ENCODE measurements around the gene SLC2A4RG.
"Not testable (repeated sequence)": the region's sequence is repeated elsewhere in the genome, so short reads cannot be mapped to it uniquely, and the experiment has no call there.

The SLC2A4RG gene

GRCh38 chr20:63722967-63723622, 16.5 kb upstream of the SLC2A4RG start:
- not testable (repeated sequence) for H3K9me3 ChIP-seq (ENCODE audit: control insufficient read depth, low read length); H3K27me3 ChIP-seq (ENCODE audit: control insufficient read depth, insufficient read depth, low read length, poor library complexity, severe bottlenecking); H3K4me3 ChIP-seq (ENCODE audit: insufficient read depth, low read depth, low read length); H3K36me3 ChIP-seq (ENCODE audit: control insufficient read depth, insufficient read depth, low read length); H3K27ac ChIP-seq (ENCODE audit: insufficient read depth, low read depth, low read length, poor library complexity, severe bottlenecking); H3K4me1 ChIP-seq (ENCODE audit: control insufficient read depth, insufficient read depth, low read length)
- WGBS, 2 experiments: 90 to 91% methylated on average over 2 of the region's 2 CpGs

DNA sequence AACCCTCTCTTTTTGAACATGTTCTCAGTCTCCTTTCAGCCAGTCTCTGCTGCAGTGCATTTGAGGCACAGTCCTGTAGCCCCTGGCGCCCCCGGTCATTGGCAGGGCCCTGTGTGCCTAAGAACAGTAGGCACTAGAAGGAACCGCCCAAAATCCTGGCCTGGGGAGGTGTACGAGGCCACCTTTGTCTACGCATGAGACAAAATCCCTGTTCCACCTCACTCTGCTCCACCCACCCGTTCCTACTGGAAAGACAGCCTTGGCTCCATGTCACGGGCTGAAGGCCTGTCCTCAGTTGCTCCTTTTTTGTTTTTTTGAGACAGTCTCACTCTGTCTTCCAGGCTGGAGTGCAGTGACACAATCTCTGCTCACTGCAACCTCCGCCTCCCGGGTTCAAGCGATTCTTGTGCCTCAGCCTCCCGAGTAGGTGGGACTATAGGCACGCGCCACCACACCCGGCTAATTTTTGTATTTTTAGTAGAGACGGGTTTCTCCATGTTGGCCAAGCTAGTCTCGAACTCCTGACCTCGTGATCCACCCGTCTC, 9.3 kb upstream of the SLC2A4RG start:
- H3K9me3 ChIP-seq (ENCODE audit: control insufficient read depth, low read length); H3K27ac ChIP-seq (ENCODE audit: insufficient read depth, low read depth, low read length, poor library complexity, severe bottlenecking); H3K36me3 ChIP-seq (ENCODE audit: control insufficient read depth, insufficient read depth, low read length); H3K4me3 ChIP-seq (ENCODE audit: insufficient read depth, low read depth, low read length); H3K27me3 ChIP-seq (ENCODE audit: control insufficient read depth, insufficient read depth, low read length, poor library complexity, severe bottlenecking); H3K4me1 ChIP-seq (ENCODE audit: control insufficient read depth, insufficient read depth, low read length): not testable (repeated sequence)
- 94 to 95% methylated on average over 18 of the region's 18 CpGs for WGBS, 2 experiments

DNA sequence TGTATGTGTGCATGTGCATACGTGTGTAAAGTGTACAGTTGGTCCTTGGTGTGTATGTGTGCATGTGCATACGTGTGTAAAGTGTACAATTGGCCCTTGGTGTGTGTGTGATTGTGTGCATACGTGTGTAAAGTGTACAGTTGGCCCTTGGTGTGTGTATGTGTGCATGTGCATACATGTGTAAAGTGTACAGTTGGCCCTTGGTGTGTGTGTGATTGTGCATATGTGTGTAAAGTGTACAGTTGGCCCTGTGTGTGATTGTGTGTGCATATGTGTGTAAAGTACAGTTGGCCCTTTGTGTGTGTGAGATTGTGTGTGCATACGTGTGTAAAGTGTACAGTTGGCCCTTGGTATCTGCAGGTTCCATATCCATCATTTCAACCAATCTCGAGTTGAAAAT, 8.2 kb upstream of the SLC2A4RG start:
- Histone ChIP-seq H3K4me3 (ENCODE audit: insufficient read depth, low read depth, low read length) (no peak overlapping the region), H3K9me3 (ENCODE audit: control insufficient read depth, low read length) (no peaks in the 10 kb centered on the region), H3K27ac (ENCODE audit: insufficient read depth, low read depth, low read length, poor library complexity, severe bottlenecking) (no peak overlapping the region), H3K36me3 (ENCODE audit: control insufficient read depth, insufficient read depth, low read length) (peaks cover 12% of the 10 kb centered on the region), H3K4me1 (ENCODE audit: control insufficient read depth, insufficient read depth, low read length) (no peaks in the 10 kb centered on the region), H3K27me3 (ENCODE audit: control insufficient read depth, insufficient read depth, low read length, poor library complexity, severe bottlenecking) (peaks cover under 1% of the 10 kb centered on the region)
- 86 to 87% methylated on average over 4 to 5 of the region's 5 CpGs for WGBS, 2 experiments

GRCh38 chr20:63732118-63733095, 7.2 kb upstream of the SLC2A4RG start:
- Histone ChIP-seq H3K4me1 (ENCODE audit: control insufficient read depth, insufficient read depth, low read length) (peaks cover 4% of the 10 kb centered on the region), H3K27ac (ENCODE audit: insufficient read depth, low read depth, low read length, poor library complexity, severe bottlenecking) (no peak overlapping the region), H3K4me3 (ENCODE audit: insufficient read depth, low read depth, low read length) (no peak overlapping the region), H3K9me3 (ENCODE audit: control insufficient read depth, low read length) (no peaks in the 10 kb centered on the region), H3K27me3 (ENCODE audit: control insufficient read depth, insufficient read depth, low read length, poor library complexity, severe bottlenecking) (peaks cover 10% of the 10 kb centered on the region), H3K36me3 (ENCODE audit: control insufficient read depth, insufficient read depth, low read length) (peaks cover 12% of the 10 kb centered on the region)
- WGBS, 2 experiments: 87 to 88% methylated on average over 38 of the region's 38 CpGs

DNA sequence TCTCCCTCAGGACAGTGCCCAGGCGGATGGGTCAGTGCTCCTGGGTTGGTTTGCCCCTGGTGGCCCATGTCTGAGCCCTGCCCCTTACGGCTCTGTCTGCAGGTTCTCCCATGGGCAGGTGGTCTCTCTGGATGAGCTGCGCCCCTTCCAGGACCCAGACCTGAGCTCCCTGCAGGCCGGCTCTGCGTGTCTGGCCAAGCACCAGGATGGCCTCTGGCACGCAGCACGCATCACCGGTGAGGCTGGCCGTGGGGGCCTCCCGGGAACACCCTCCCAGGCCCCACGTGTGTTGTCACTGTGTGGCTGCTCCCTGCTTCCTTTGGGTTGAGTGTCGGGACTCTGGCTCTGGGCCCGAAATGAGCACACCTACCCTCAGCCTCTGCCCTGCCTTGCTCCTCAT, 6.5 kb upstream of the SLC2A4RG start:
- 95 to 96% methylated on average over 13 of the region's 13 CpGs for WGBS, 2 experiments
- H3K27ac ChIP-seq (ENCODE audit: insufficient read depth, low read depth, low read length, poor library complexity, severe bottlenecking): no peak overlapping the region
- peaks cover 8% of the 10 kb centered on the region for H3K4me1 ChIP-seq (ENCODE audit: control insufficient read depth, insufficient read depth, low read length)
- H3K9me3 ChIP-seq (ENCODE audit: control insufficient read depth, low read length): no peaks in the 10 kb centered on the region
- peaks cover 11% of the 10 kb centered on the region for H3K27me3 ChIP-seq (ENCODE audit: control insufficient read depth, insufficient read depth, low read length, poor library complexity, severe bottlenecking)
- no peak overlapping the region for H3K4me3 ChIP-seq (ENCODE audit: insufficient read depth, low read depth, low read length)
- H3K36me3 ChIP-seq (ENCODE audit: control insufficient read depth, insufficient read depth, low read length): peaks cover 12% of the 10 kb centered on the region

DNA sequence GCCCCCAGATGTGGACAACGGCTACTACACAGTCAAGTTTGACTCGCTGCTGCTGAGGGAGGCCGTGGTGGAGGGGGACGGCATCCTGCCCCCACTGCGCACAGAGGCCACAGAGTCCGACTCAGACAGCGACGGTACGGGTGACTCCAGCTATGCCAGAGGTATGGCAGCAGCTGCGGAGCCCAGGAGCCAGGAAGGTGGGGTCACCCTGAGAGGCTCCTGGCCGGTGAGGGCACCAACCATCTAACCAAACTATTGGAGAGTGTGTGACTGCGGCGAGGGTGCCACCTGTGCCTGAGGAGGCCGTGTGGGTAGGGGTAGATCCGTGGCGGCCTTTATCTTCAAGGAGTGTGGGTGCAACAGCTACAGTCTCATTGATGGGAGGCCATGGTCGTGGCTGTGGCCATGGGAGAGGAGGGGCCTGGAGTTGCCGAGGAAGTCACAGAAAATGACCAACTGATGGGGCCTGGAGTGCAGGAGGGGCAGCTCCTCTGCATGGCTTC, 5.9 kb upstream of the SLC2A4RG start:
- Histone ChIP-seq H3K9me3 (ENCODE audit: control insufficient read depth, low read length) (no peaks in the 10 kb centered on the region), H3K4me1 (ENCODE audit: control insufficient read depth, insufficient read depth, low read length) (peaks cover 13% of the 10 kb centered on the region), H3K36me3 (ENCODE audit: control insufficient read depth, insufficient read depth, low read length) (peaks cover 12% of the 10 kb centered on the region), H3K27me3 (ENCODE audit: control insufficient read depth, insufficient read depth, low read length, poor library complexity, severe bottlenecking) (peaks cover 15% of the 10 kb centered on the region), H3K4me3 (ENCODE audit: insufficient read depth, low read depth, low read length) (no peak overlapping the region), H3K27ac (ENCODE audit: insufficient read depth, low read depth, low read length, poor library complexity, severe bottlenecking) (no peak overlapping the region)
- WGBS, 2 experiments: 96 to 97% methylated on average over 18 of the region's 18 CpGs

GRCh38 chr20:63734111-63734945, 5.2 kb upstream of the SLC2A4RG start:
- H3K9me3 ChIP-seq (ENCODE audit: control insufficient read depth, low read length): no peaks in the 10 kb centered on the region
- H3K27me3 ChIP-seq (ENCODE audit: control insufficient read depth, insufficient read depth, low read length, poor library complexity, severe bottlenecking): peaks cover 17% of the 10 kb centered on the region
- peaks cover 12% of the 10 kb centered on the region for H3K36me3 ChIP-seq (ENCODE audit: control insufficient read depth, insufficient read depth, low read length)
- H3K27ac ChIP-seq (ENCODE audit: insufficient read depth, low read depth, low read length, poor library complexity, severe bottlenecking): no peak overlapping the region
- peaks cover 16% of the 10 kb centered on the region for H3K4me1 ChIP-seq (ENCODE audit: control insufficient read depth, insufficient read depth, low read length)
- H3K4me3 ChIP-seq (ENCODE audit: insufficient read depth, low read depth, low read length): no peak overlapping the region
- 95% methylated on average over 25 of the region's 25 CpGs for WGBS, 2 experiments

GRCh38 chr20:63734946-63735858, 4.4 kb upstream of the SLC2A4RG start:
- Histone ChIP-seq H3K9me3 (ENCODE audit: control insufficient read depth, low read length) (no peaks in the 10 kb centered on the region), H3K4me1 (ENCODE audit: control insufficient read depth, insufficient read depth, low read length) (peaks cover 16% of the 10 kb centered on the region), H3K4me3 (ENCODE audit: insufficient read depth, low read depth, low read length) (no peak overlapping the region), H3K27me3 (ENCODE audit: control insufficient read depth, insufficient read depth, low read length, poor library complexity, severe bottlenecking) (peaks cover 17% of the 10 kb centered on the region), H3K27ac (ENCODE audit: insufficient read depth, low read depth, low read length, poor library complexity, severe bottlenecking) (no peak overlapping the region), H3K36me3 (ENCODE audit: control insufficient read depth, insufficient read depth, low read length) (peaks cover 10% of the 10 kb centered on the region)
- WGBS, 2 experiments: 96% methylated on average over 48 of the region's 48 CpGs

Measured in ectodermal cell (in vitro differentiated cells).